Measurements from ENCODE around the gene MDFIC2.

GRCh38 chr3:70245746-70246525 is 66.5 kb downstream of the MDFIC2 start:
- no peak for TF ChIP-seq ZBTB33 (CRISPR knock-in tag; IDR thresholded peaks at IDR 0.05)
- no peak for TF ChIP-seq REST (IDR thresholded peaks at IDR 0.05; ENCODE audit: borderline replicate concordance in 1 of 2, low read depth in 1 of 2, low read length in 2 of 2)
- no peak for TF ChIP-seq EP300 (IDR thresholded peaks at IDR 0.05; ENCODE audit: low read depth in 2 of 2, low read length in 2 of 2)
- TF ChIP-seq EP300 (CRISPR knock-in tag; IDR thresholded peaks at IDR 0.05; ENCODE audit: borderline replicate concordance) = no peak
- no peak for TF ChIP-seq FOXM1 (CRISPR knock-in tag; IDR thresholded peaks at IDR 0.05)
- no peak for TF ChIP-seq SOX5 (CRISPR knock-in tag; IDR thresholded peaks at IDR 0.05; ENCODE audit: borderline replicate concordance)
- TF ChIP-seq MTA3 (CRISPR knock-in tag; IDR thresholded peaks at IDR 0.05) = no peak
- no peak for TF ChIP-seq ZKSCAN1 (IDR thresholded peaks at IDR 0.05; ENCODE audit: low read length)
- no peak for TF ChIP-seq POLR2AphosphoS5 (IDR thresholded peaks at IDR 0.05; ENCODE audit: low read depth, low read length)
